ENCODE results near the gene PVRIG. TPM values are rescaled to one million over a fixed set of nuclear protein-coding genes. Genes with fewer than 3 reads are reported as not detected.

PVRIG gene
- total RNA-seq, result 0.17 TPM in 1 of 2 replicates, not detected in the other

DNA sequence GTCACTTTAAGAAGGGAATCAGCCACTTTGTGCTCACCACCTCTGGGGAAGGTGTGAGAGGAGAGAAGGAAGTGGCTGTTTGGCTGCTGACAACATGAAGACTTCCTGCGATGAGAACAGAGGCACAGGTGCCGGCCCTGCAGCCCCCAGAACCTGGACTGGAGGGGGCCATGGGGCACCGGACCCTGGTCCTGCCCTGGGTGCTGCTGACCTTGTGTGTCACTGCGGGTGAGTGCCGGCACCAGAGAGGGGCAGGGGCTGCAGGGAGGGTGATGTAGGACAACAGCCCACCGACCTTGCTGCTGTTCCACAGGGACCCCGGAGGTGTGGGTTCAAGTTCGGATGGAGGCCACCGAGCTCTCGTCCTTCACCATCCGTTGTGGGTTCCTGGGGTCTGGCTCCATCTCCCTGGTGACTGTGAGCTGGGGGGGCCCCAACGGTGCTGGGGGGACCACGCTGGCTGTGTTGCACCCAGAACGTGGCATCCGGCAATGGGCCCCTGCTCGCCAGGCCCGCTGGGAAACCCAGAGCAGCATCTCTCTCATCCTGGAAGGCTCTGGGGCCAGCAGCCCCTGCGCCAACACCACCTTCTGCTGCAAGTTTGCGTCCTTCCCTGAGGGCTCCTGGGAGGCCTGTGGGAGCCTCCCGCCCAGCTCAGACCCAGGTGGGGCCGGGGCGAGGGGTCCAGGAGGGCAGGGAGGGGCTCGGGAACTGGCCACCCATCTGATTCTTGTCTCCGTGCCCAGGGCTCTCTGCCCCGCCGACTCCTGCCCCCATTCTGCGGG is at the start of gene PVRIG:
Gene PVRIG (plus strand): TSS at position 149 of the 785 bp plus-strand sequence. CDS start 22 bp downstream, at position 171.

DNA sequence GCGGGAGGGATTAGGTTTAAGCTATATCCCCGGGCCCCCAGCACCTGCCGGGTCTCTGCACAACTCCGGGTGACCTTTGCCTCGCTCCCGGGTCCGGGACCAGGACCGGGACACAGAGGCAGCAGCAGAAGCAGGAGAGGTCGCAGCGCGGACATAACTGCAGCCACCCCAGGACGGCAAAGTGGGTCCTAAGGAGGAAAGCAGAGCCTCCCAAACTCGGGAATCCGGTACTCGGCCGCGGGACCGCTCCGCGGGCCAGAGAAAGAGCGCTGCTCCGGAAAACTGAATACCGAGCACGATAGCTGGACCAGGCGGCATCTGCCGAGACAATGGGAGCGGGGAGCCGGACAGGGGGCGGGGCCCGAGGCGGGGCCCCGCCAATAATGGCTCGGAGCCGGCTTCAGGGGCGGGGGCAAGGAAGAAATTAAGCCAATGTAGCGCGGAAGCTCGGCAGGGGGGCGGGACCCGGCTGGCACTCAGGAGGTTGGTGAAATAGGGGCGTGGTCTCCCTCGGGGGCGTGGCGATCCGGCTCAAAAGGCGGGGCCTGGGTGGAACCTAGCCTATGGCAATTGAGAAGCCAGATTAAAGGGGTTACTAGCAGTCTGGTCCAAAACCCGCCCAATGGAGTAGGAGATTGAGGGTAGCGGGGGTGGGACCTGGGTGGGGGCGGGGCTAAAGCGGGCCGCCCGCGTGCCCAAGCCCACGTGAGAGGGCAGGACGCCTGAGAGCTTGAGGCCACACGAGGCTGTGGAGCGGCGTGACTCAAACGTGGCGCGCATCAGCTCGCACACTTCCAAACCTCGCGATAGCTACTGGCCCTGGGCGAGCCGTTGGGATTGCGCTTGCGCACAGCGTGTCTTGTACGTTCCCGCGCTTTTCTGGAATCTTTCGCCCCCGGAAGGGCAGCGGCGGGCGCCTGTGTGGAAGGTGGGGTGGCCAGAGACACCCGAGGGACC is 42.4 kb upstream of the PVRIG start, which contains the start of the genes GPC2 and STAG3:
Gene GPC2 (minus strand): TSS at position 337 of the 957 bp plus-strand sequence. CDS start 182 bp downstream, at position 155.
Gene STAG3 (plus strand): TSS at position 874 of the 957 bp plus-strand sequence. CDS start 2,639 bp downstream, outside the sequence.

Other genes starting within 250 kb of the PVRIG start
- gene AZGP1, start 243.9 kb upstream of the PVRIG start, total RNA-seq, result not detected in 2 replicates
- 44.7 and 48.1 TPM in 2 replicates for gene ZKSCAN1, start 204.4 kb upstream of the PVRIG start, total RNA-seq
- 10.2 and 13.9 TPM in 2 replicates for gene ZSCAN21, start 170.2 kb upstream of the PVRIG start, total RNA-seq
- gene ZNF3, start 138.2 kb upstream of the PVRIG start, total RNA-seq, result 24.9 and 32.3 TPM in 2 replicates
- gene COPS6, start 131.0 kb upstream of the PVRIG start, total RNA-seq, result 74.6 and 113 TPM in 2 replicates
- gene MCM7, start 118.6 kb upstream of the PVRIG start, total RNA-seq, result 16.7 and 118 TPM in 2 replicates
- 33.2 and 53.1 TPM in 2 replicates for gene AP4M1, start 118.3 kb upstream of the PVRIG start, total RNA-seq
- gene TAF6, start 100.6 kb upstream of the PVRIG start, total RNA-seq, result 65.5 and 69.7 TPM in 2 replicates
- gene CNPY4, start 100.3 kb upstream of the PVRIG start, total RNA-seq, result 31.3 and 37.7 TPM in 2 replicates
- 2.5 and 3.6 TPM in 2 replicates for gene MBLAC1, start 93.0 kb upstream of the PVRIG start, total RNA-seq
- gene LAMTOR4, start 71.0 kb upstream of the PVRIG start, total RNA-seq, result 59.9 and 108 TPM in 2 replicates
- gene TRAPPC14, start 61.2 kb upstream of the PVRIG start, total RNA-seq, result 4.8 and 7.1 TPM in 2 replicates
- 4.1 and 12.7 TPM in 2 replicates for gene GAL3ST4, start 51.3 kb upstream of the PVRIG start, total RNA-seq
- gene GPC2, start 42.6 kb upstream of the PVRIG start, total RNA-seq, result 1.8 and 2.6 TPM in 2 replicates
- 0.66 and 1.6 TPM in 2 replicates for gene STAG3, start 42.0 kb upstream of the PVRIG start, total RNA-seq
- not detected in 2 replicates for gene SPDYE3, start 87.8 kb downstream of the PVRIG start, total RNA-seq
- 7.8 and 8.9 TPM in 2 replicates for gene PILRB, start 138.2 kb downstream of the PVRIG start, total RNA-seq
- gene PILRA, start 153.5 kb downstream of the PVRIG start, total RNA-seq, result 0.15 and 0.50 TPM in 2 replicates
- 1.2 and 1.3 TPM in 2 replicates for gene ZCWPW1, start 208.8 kb downstream of the PVRIG start, total RNA-seq
- 31.6 and 38.2 TPM in 2 replicates for gene MEPCE, start 209.9 kb downstream of the PVRIG start, total RNA-seq
- gene PPP1R35, start 216.5 kb downstream of the PVRIG start, total RNA-seq, result 20.7 and 23.1 TPM in 2 replicates
- 0.73 and 2.6 TPM in 2 replicates for gene SPACDR, start 244.3 kb downstream of the PVRIG start, total RNA-seq